CD8-positive, alpha-beta memory T cell (primary cell): ENCODE results near the gene GOLGA6L24. TPM values are rescaled to one million over a fixed set of nuclear protein-coding genes. Genes with fewer than 3 reads are reported as not detected.
"Not testable (repeated sequence)": the region's sequence is repeated elsewhere in the genome, so short reads cannot be mapped to it uniquely, and the experiment has no call there.

Experiments
- CTCF ChIA-PET: fragments of 350-600 bp; sonication (Branson Sonifier 250); formaldehyde crosslinking; loops from one replicate; lab custom pipeline; 2021; ENCODE audit warnings: antibody characterized with exemption; lab: Charles Lee
- POLR2A ChIA-PET: fragments of 350-600 bp; sonication (Branson Sonifier 250); formaldehyde crosslinking; loops from one replicate; lab custom pipeline; 2021; ENCODE audit warnings: antibody characterized with exemption; lab: Charles Lee
- DNase-seq, 5 donors: peaks; one replicate each; pipeline versions ENCODE4 v3.0.0 to v3.0.0-alpha.2; 2020 to 2022; ENCODE audit warnings: mixed read lengths in 1 of 5
- H3K27ac ChIP-seq: one replicate; pipeline ENCODE4 v1.7.0; 2013; ENCODE audit warnings: low read depth, mild to moderate bottlenecking, low read length, moderate library complexity
- H3K27me3 ChIP-seq: 2 replicates; pipeline ENCODE4 v1.7.0; 2013; ENCODE audit warnings: low read length, mild to moderate bottlenecking; ENCODE audit not compliant: insufficient read depth, poor library complexity, severe bottlenecking
- H3K36me3 ChIP-seq: 2 replicates; pipeline ENCODE4 v1.7.0; 2013; ENCODE audit warnings: mild to moderate bottlenecking, low read length, moderate library complexity; ENCODE audit not compliant: insufficient read depth
- H3K4me1 ChIP-seq: 2 replicates; pipeline ENCODE4 v1.7.0; 2013; ENCODE audit warnings: mild to moderate bottlenecking, low read length, moderate library complexity; ENCODE audit not compliant: insufficient read depth
- H3K4me3 ChIP-seq: 2 replicates; pipeline ENCODE4 v1.7.0; 2013; ENCODE audit warnings: mild to moderate bottlenecking, low read length
- H3K9me3 ChIP-seq: 2 replicates; pipeline ENCODE4 v1.7.0; 2013; ENCODE audit warnings: mild to moderate bottlenecking, low read length
- H3K27ac Mint-ChIP-seq, 8 donors: one replicate each; pipeline ENCODE4 v1.8.0; 2020 to 2021; ENCODE audit warnings: mixed read lengths in 8 of 8, mild to moderate bottlenecking in 6 of 8, inconsistent platforms in 3 of 8, moderate library complexity in 3 of 8
- H3K27me3 Mint-ChIP-seq, 2 donors: one replicate each; pipeline ENCODE4 v1.8.0; 2020 to 2021; ENCODE audit warnings: mixed read lengths in 2 of 2, mild to moderate bottlenecking in 1 of 2, moderate library complexity in 1 of 2
- H3K36me3 Mint-ChIP-seq, 3 donors: one replicate each; pipeline ENCODE4 v1.8.0; 2020 to 2021; ENCODE audit warnings: mixed read lengths in 3 of 3, inconsistent platforms in 1 of 3, mild to moderate bottlenecking in 1 of 3
- H3K4me1 Mint-ChIP-seq, 3 donors: one replicate each; pipeline ENCODE4 v1.8.0; 2020 to 2021; ENCODE audit warnings: mixed read lengths in 3 of 3, inconsistent platforms in 1 of 3, mild to moderate bottlenecking in 1 of 3
- H3K4me3 Mint-ChIP-seq, 7 donors: one replicate each; pipeline ENCODE4 v1.8.0; 2020 to 2021; ENCODE audit warnings: mixed read lengths in 7 of 7, mild to moderate bottlenecking in 6 of 7, moderate library complexity in 4 of 7, inconsistent platforms in 2 of 7
- H3K9me3 Mint-ChIP-seq, 5 donors: one replicate each; pipeline ENCODE4 v1.8.0; 2020 to 2022; ENCODE audit warnings: mixed read lengths in 5 of 5, mild to moderate bottlenecking in 3 of 5, moderate library complexity in 2 of 5, inconsistent platforms in 1 of 5
- polyA plus RNA-seq: library from polyadenylated mRNA; unstranded; fragments of 300-500 nt; fragmentation: Illumina TruSeq; gene quantifications from one replicate; pipeline ENCODE4 v1.2.3, GENCODE V29; 2021
- total RNA-seq, 2 experiments: library from RNA; stranded (reverse); gene quantifications; one replicate each; pipeline ENCODE4 v1.2.3, GENCODE V29; 2021

Gene GOLGA6L24
- total and polyA plus RNA-seq, 3 experiments from 2014 or later = not detected

GRCh38 chr15:28319725-28320124, 38.2 kb downstream of the GOLGA6L24 start:
- Mint-ChIP-seq H3K36me3 (peaks cover 7 to 23% (median 8%) of the 10 kb centered on the region in 3 donors), H3K4me1 (peaks cover 0 to 18% (median 10%) of the 10 kb centered on the region in 3 donors), H3K4me3 (peak overlapping the region in 3 of 7 donors; percentile 15 to 70 (median 26))
- CTCF ChIA-PET, H3K9me3 ChIP-seq, H3K4me3 ChIP-seq, DNase-seq, H3K36me3 ChIP-seq, H3K27me3 Mint-ChIP-seq, H3K27me3 ChIP-seq, H3K4me1 ChIP-seq, H3K27ac Mint-ChIP-seq, H3K9me3 Mint-ChIP-seq, H3K27ac ChIP-seq, POLR2A ChIA-PET: not testable (repeated sequence)

- H3K27ac ChIP-seq, H3K27me3 ChIP-seq, H3K4me3 ChIP-seq, H3K9me3 Mint-ChIP-seq, CTCF ChIA-PET, H3K4me1 ChIP-seq, H3K36me3 ChIP-seq, H3K4me3 Mint-ChIP-seq, H3K27me3 Mint-ChIP-seq, POLR2A ChIA-PET, H3K27ac Mint-ChIP-seq, H3K9me3 ChIP-seq, DNase-seq: not testable (repeated sequence)
- Mint-ChIP-seq H3K36me3 (peaks cover 10 to 28% (median 12%) of the 10 kb centered on the region in 3 donors), H3K4me1 (peaks cover 5 to 21% (median 13%) of the 10 kb centered on the region in 3 donors)
Observed at GRCh38 chr15:28318828-28319227, 39.1 kb downstream of the GOLGA6L24 start.

GRCh38 chr15:28318122-28318521, 39.8 kb downstream of the GOLGA6L24 start:
- POLR2A ChIA-PET, DNase-seq, H3K27ac Mint-ChIP-seq, H3K27me3 Mint-ChIP-seq, H3K36me3 ChIP-seq, H3K4me1 ChIP-seq, H3K27me3 ChIP-seq, H3K27ac ChIP-seq, CTCF ChIA-PET, H3K9me3 Mint-ChIP-seq, H3K9me3 ChIP-seq, H3K4me3 ChIP-seq: not testable (repeated sequence)
- Mint-ChIP-seq H3K4me1 (peaks cover 5 to 21% (median 13%) of the 10 kb centered on the region in 3 donors), H3K4me3 (peak overlapping the region in 1 of 7 donors; percentile 58), H3K36me3 (peaks cover 10 to 30% (median 12%) of the 10 kb centered on the region in 3 donors)

- H3K36me3 ChIP-seq, CTCF ChIA-PET: not testable (repeated sequence)
Observed at GRCh38 chr15:28316958-28317357, 40.9 kb downstream of the GOLGA6L24 start.

GRCh38 chr15:28310454-28310853, 47.4 kb downstream of the GOLGA6L24 start:
- H3K4me1 ChIP-seq, H3K27me3 ChIP-seq, CTCF ChIA-PET, DNase-seq, H3K4me1 Mint-ChIP-seq, H3K36me3 ChIP-seq, H3K27me3 Mint-ChIP-seq, H3K27ac ChIP-seq, H3K4me3 Mint-ChIP-seq, H3K4me3 ChIP-seq, H3K27ac Mint-ChIP-seq, H3K9me3 ChIP-seq, POLR2A ChIA-PET: not testable (repeated sequence)
- H3K9me3 Mint-ChIP-seq = peaks cover 8 to 28% (median 12%) of the 10 kb centered on the region in 5 donors
- peaks cover 10 to 40% (median 28%) of the 10 kb centered on the region in 3 donors for H3K36me3 Mint-ChIP-seq

More at GRCh38 chr15:28316958-28317357, 40.9 kb downstream of the GOLGA6L24 start:
- H3K27me3 Mint-ChIP-seq, H3K4me3 Mint-ChIP-seq, H3K9me3 Mint-ChIP-seq, H3K4me1 ChIP-seq, H3K27me3 ChIP-seq, POLR2A ChIA-PET, H3K27ac ChIP-seq, H3K27ac Mint-ChIP-seq, H3K4me3 ChIP-seq, H3K9me3 ChIP-seq, DNase-seq: not testable (repeated sequence)
- Mint-ChIP-seq H3K36me3 (peaks cover 11 to 32% (median 12%) of the 10 kb centered on the region in 3 donors), H3K4me1 (peaks cover 5 to 21% (median 13%) of the 10 kb centered on the region in 3 donors)

GRCh38 chr15:28308718-28309117, 49.2 kb downstream of the GOLGA6L24 start:
- H3K27ac ChIP-seq, H3K36me3 ChIP-seq, POLR2A ChIA-PET, H3K27me3 ChIP-seq, H3K4me3 ChIP-seq, DNase-seq, H3K27me3 Mint-ChIP-seq, CTCF ChIA-PET, H3K27ac Mint-ChIP-seq, H3K4me1 Mint-ChIP-seq, H3K9me3 ChIP-seq, H3K4me1 ChIP-seq, H3K4me3 Mint-ChIP-seq: not testable (repeated sequence)
- peaks cover 8 to 28% (median 12%) of the 10 kb centered on the region in 5 donors for H3K9me3 Mint-ChIP-seq
- peaks cover 2 to 37% (median 17%) of the 10 kb centered on the region in 3 donors for H3K36me3 Mint-ChIP-seq

Other genes starting within 250 kb of the GOLGA6L24 start
- gene HERC2, start 35.9 kb downstream of the GOLGA6L24 start, total RNA-seq = 10 to 100 TPM; 31.0 to 37.3 TPM
- 10.1 TPM for gene HERC2, start 35.9 kb downstream of the GOLGA6L24 start, polyA plus RNA-seq
- gene GOLGA8F, start 20.6 kb upstream of the GOLGA6L24 start, total RNA-seq = not detected
- gene GOLGA8F, start 20.6 kb upstream of the GOLGA6L24 start, polyA plus RNA-seq = not detected
- not detected for gene GOLGA8G, start 174.9 kb upstream of the GOLGA6L24 start, total RNA-seq
- not detected for gene GOLGA8G, start 174.9 kb upstream of the GOLGA6L24 start, polyA plus RNA-seq
- gene GOLGA6L25, start 195.5 kb upstream of the GOLGA6L24 start, total RNA-seq = not detected
- not detected for gene GOLGA6L25, start 195.5 kb upstream of the GOLGA6L24 start, polyA plus RNA-seq